Smooth muscle cell of the pulmonary artery (primary cell): ENCODE data around the gene CREB3L2. TPM values are rescaled to one million over a fixed set of nuclear protein-coding genes. Genes with fewer than 3 reads are reported as not detected.

ENCODE experiments used
- total RNA-seq: library from RNA; depleted of rRNA; stranded (reverse); fragments of >200 nt; gene quantifications from 2 replicates; pipeline ENCODE4 v1.2.3, GENCODE V29; 2014

The CREB3L2 gene, protein sequence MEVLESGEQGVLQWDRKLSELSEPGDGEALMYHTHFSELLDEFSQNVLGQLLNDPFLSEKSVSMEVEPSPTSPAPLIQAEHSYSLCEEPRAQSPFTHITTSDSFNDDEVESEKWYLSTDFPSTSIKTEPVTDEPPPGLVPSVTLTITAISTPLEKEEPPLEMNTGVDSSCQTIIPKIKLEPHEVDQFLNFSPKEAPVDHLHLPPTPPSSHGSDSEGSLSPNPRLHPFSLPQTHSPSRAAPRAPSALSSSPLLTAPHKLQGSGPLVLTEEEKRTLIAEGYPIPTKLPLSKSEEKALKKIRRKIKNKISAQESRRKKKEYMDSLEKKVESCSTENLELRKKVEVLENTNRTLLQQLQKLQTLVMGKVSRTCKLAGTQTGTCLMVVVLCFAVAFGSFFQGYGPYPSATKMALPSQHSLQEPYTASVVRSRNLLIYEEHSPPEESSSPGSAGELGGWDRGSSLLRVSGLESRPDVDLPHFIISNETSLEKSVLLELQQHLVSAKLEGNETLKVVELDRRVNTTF
- 56.7 and 97.6 TPM in 2 replicates for total RNA-seq

DNA sequence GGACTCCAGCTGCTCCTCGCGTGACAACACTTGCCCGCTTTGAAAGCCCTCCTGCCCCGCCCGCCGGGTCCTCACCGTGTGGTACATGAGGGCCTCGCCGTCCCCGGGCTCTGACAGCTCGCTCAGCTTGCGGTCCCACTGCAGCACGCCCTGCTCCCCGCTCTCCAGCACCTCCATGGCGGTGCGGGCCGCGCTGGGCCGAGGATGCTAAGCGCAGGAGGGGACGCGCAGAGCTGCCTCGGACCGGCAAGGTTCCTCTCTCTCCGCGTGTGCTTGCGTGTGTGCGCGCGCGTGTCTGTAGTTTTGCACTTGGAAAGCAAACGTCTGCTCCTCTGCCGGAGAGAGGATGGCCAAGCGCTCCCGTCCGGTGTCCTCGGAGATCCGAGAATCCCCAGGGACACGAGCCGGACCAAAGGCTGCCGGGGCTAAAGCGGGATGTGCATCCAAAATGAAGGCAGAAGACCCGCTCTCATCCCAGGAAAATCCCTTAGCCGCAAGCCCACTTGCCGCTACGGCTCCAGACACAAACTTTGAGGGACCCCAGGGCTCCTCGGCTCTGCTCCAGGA, at the start of gene CREB3L2:
CREB3L2 (minus strand) TSS at position 558 of the 567 bp plus-strand sequence; CDS start at position 177, 381 bp downstream.

DNA sequence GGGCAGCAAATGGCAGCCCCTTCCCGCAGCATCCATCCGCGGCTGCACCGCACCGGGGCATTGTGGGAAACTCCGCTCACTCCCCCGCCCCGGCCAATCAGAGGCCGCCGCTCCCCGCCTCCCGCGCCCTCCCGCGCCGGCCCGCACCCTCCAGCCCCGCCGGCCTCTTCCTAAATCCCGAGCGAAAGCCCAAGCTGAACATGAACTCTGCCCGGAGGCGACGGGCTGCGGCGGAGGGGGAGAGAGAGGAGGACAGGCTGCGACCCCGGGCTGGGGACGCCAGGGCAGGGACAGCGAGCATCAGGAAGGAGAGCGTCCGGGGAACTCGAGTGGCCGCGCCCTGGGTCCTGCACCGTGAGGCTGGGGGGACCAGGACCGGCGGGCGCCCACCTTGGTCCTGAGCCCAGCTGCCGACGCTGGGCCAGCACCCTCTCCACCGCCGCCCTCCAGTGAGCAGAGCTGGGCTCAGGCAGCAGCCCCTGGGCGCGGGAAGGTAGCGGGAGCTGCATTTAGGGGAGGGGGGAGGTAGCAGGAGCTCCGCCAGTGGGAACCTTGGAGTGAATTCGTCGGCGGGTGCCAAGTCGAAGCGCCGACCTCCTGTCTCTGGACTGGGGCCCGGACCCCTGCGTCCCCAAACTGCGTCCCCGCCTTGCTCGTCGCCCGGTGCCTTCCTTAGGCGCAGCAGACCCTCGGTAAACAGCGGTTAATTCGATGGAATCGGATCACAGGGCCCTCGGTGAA, 154.9 kb downstream of the CREB3L2 start, which contains the start of gene DGKI:
DGKI (minus strand) TSS at position 148 of the 741 bp plus-strand sequence.

Other genes starting within 250 kb of the CREB3L2 start
- 12.7 and 15.8 TPM in 2 replicates for gene DGKI, start 155.1 kb downstream of the CREB3L2 start, total RNA-seq
- 0.07 TPM in 1 of 2 replicates, not detected in the other for gene AKR1D1, start 74.4 kb upstream of the CREB3L2 start, total RNA-seq